GM12873 (cell line): ENCODE results near the gene GFRAL.

Experiments used
- CTCF ChIP-seq: IDR thresholded peaks from 2 replicates; pipeline ENCODE4 v1.5.1; 2012; ENCODE audit warnings: low read depth, mild to moderate bottlenecking, moderate library complexity, low read length, control low read depth; ENCODE audit not compliant: insufficient read depth; ENCODE audit errors: missing control alignments

The GFRAL gene

GRCh38 chr6:55388211-55388610 lies 60.9 kb downstream of the GFRAL start:
- no peak for TF ChIP-seq CTCF

- no peak for TF ChIP-seq CTCF
Observed at GRCh38 chr6:55395871-55396270, 68.6 kb downstream of the GFRAL start.

- no peak for TF ChIP-seq CTCF
Observed at GRCh38 chr6:55397986-55398385, 70.7 kb downstream of the GFRAL start.

GRCh38 chr6:55399351-55399750 lies 72.1 kb downstream of the GFRAL start:
- TF ChIP-seq CTCF: no peak

GRCh38 chr6:55405474-55406235 lies 78.4 kb downstream of the GFRAL start:
- TF ChIP-seq CTCF: no peak

GRCh38 chr6:55410674-55411073 lies 83.4 kb downstream of the GFRAL start:
- no peak for TF ChIP-seq CTCF

- TF ChIP-seq CTCF: no peak
Observed at GRCh38 chr6:55423933-55424332, 96.7 kb downstream of the GFRAL start.
